Stomach (tissue), 9 donors: Measurements from ENCODE around the gene SCFD2. TPM values are rescaled to one million over a fixed set of nuclear protein-coding genes. Genes with fewer than 3 reads are reported as not detected.

ENCODE experiments used
- DNase-seq, 2 donors: peaks; one replicate each; pipeline versions ENCODE4 v3.0.0 to v3.0.0-alpha.2; 2013 to 2019
- H3K27ac ChIP-seq, 5 donors: fragments of 200-600 bp in 4 of 5; sonication (generic) in 4 of 5; one replicate each; pipeline ENCODE4 v1.5.1; 2013 to 2019; ENCODE audit warnings: mild to moderate bottlenecking in 1 of 5, moderate library complexity in 1 of 5
- H3K27me3 ChIP-seq, 3 donors: fragments of 200-600 bp; sonication (generic); one replicate each; pipeline ENCODE4 v1.5.1; 2017 to 2019; ENCODE audit warnings: mixed run types in 1 of 3
- H3K36me3 ChIP-seq, 4 donors: fragments of 200-600 bp; sonication (generic); 1 replicate in 3 of 4; 2 replicates in 1 of 4; pipeline ENCODE4 v1.5.1; 2016 to 2019
- H3K4me1 ChIP-seq, 4 donors: fragments of 200-600 bp; sonication (generic); one replicate each; pipeline ENCODE4 v1.5.1; 2016 to 2019
- H3K4me3 ChIP-seq, 4 donors: fragments of 200-600 bp; sonication (generic) in 3 of 4; one replicate each; pipeline ENCODE4 v1.5.1; 2016 to 2019; ENCODE audit warnings: mild to moderate bottlenecking in 1 of 4
- H3K9me3 ChIP-seq, 4 donors: fragments of 200-600 bp; sonication (generic); one replicate each; pipeline ENCODE4 v1.5.1; 2016 to 2019
- CTCF ChIP-seq, 7 experiments: fragments of 450-650 bp in 4 of 7; fragments of 200-600 bp in 3 of 7; sonication (generic) in 3 of 7; IDR thresholded peaks; one replicate each; pipeline ENCODE4 v1.5.1; 2016 to 2019; ENCODE audit warnings: antibody characterized with exemption in 7 of 7, control low read depth in 2 of 7, mild to moderate bottlenecking in 1 of 7
- EP300 ChIP-seq: sonication (generic); formaldehyde crosslinking; IDR thresholded peaks from one replicate; pipeline ENCODE4 v1.6.1; 2017; ENCODE audit warnings: antibody characterized with exemption
- POLR2A ChIP-seq, 4 donors: fragments of 450-650 bp; IDR thresholded peaks; one replicate each; pipeline ENCODE4 v1.6.1; 2016; ENCODE audit warnings: antibody characterized with exemption in 4 of 4, control low read depth in 2 of 4, mild to moderate bottlenecking in 1 of 4, moderate library complexity in 1 of 4
- POLR2AphosphoS5 ChIP-seq, 3 donors: sonication (generic); formaldehyde crosslinking; IDR thresholded peaks; one replicate each; pipeline ENCODE4 v1.6.1; 2016; ENCODE audit warnings: antibody characterized with exemption in 3 of 3
- WGBS, 5 donors: extraction: QIAGEN DNeasy Blood & Tissue Kit in 3 of 5; methylation state at CpG; one replicate each; pipeline versions ENCODE4 v1.1.5 to v1.1.7; 2013 to 2018; 5-methylcytosine and 5-hydroxymethylcytosine counted together
- intact Hi-C: fragments of 100-400 bp; cut with DNase I; formaldehyde crosslinking; loops from one replicate; pipeline ENCODE4 v1.15.1; 2023; ENCODE audit warnings: low total_unique reads
- polyA plus RNA-seq, 3 donors: library from polyadenylated mRNA; stranded (reverse); fragments of 200-250 nt; gene quantifications; one replicate each; pipeline ENCODE4 v1.2.3, GENCODE V29; 2013
- total RNA-seq, 5 donors: library from RNA; depleted of rRNA; stranded (reverse); fragments of >200 nt; gene quantifications; one replicate each; pipeline versions ENCODE4 v1.1.0 to v1.2.3, GENCODE V29; 2014 to 2016
- donor health status: healthy with polysubstance abuse.
- donor health status: Bipolar disorder and iron deficiency.
- donor health status: healthy.

Gene SCFD2
- total and polyA plus RNA-seq, 8 donors: 2.9 to 40.2 (median 11.1) TPM

GRCh38 chr4:53055274-53055673 is 310.6 kb downstream of the SCFD2 start:
- Histone ChIP-seq H3K27ac (no peak overlapping the region), H3K4me3 (no peak overlapping the region), H3K27me3 (no peaks in the 10 kb centered on the region), H3K9me3 (no peaks in the 10 kb centered on the region), H3K4me1 (no peaks in the 10 kb centered on the region), H3K36me3 (no peaks in the 10 kb centered on the region)
- 56 to 66% (median 58%) methylated on average over 2 of the region's 2 CpGs for WGBS, 5 donors
- no peak for DNase-seq
- intact Hi-C loops: no loop called here
- no peak for TF ChIP-seq POLR2AphosphoS5 (IDR thresholded peaks at IDR 0.05)
- no peak for TF ChIP-seq POLR2A (IDR thresholded peaks at IDR 0.05)

GRCh38 chr4:53050361-53050774 is 315.5 kb downstream of the SCFD2 start:
- intact Hi-C loops: no loop called here

GRCh38 chr4:53049528-53049927 is 316.3 kb downstream of the SCFD2 start:
- WGBS, 5 donors: 92 to 100% (median 97%) methylated on average over 1 of the region's 1 CpG
- H3K9me3 ChIP-seq: no peaks in the 10 kb centered on the region
- no peaks in the 10 kb centered on the region for H3K36me3 ChIP-seq
- no peak for DNase-seq
- no peaks in the 10 kb centered on the region for H3K4me1 ChIP-seq
- TF ChIP-seq POLR2A (IDR thresholded peaks at IDR 0.05) (no peak), CTCF (IDR thresholded peaks at IDR 0.05) (no peak), EP300 (no peak), POLR2AphosphoS5 (IDR thresholded peaks at IDR 0.05) (no peak)
- H3K27ac ChIP-seq: no peak overlapping the region
- no peak overlapping the region for H3K4me3 ChIP-seq
- H3K27me3 ChIP-seq: no peaks in the 10 kb centered on the region
- intact Hi-C loops: no loop called here

More at GRCh38 chr4:53050361-53050774, 315.5 kb downstream of the SCFD2 start:
- Histone ChIP-seq H3K27me3 (no peaks in the 10 kb centered on the region), H3K27ac (no peak overlapping the region), H3K9me3 (no peaks in the 10 kb centered on the region), H3K4me3 (no peak overlapping the region), H3K4me1 (no peaks in the 10 kb centered on the region), H3K36me3 (no peaks in the 10 kb centered on the region)
- DNase-seq: no peak
- TF ChIP-seq POLR2AphosphoS5 (IDR thresholded peaks at IDR 0.05) (no peak), CTCF (IDR thresholded peaks at IDR 0.05) (no peak), POLR2A (IDR thresholded peaks at IDR 0.05) (no peak)
- WGBS, 5 donors: 62 to 73% (median 66%) methylated on average over 4 of the region's 4 CpGs

- no peaks in the 10 kb centered on the region for H3K9me3 ChIP-seq
- 79 to 87% (median 84%) methylated on average over 2 of the region's 2 CpGs for WGBS, 5 donors
- no peak overlapping the region for H3K27ac ChIP-seq
- H3K4me1 ChIP-seq: no peaks in the 10 kb centered on the region
- H3K4me3 ChIP-seq: no peak overlapping the region
- H3K36me3 ChIP-seq: no peaks in the 10 kb centered on the region
- intact Hi-C loops: no loop called here
- no peak for TF ChIP-seq POLR2AphosphoS5 (IDR thresholded peaks at IDR 0.05)
- no peak for DNase-seq
- no peaks in the 10 kb centered on the region for H3K27me3 ChIP-seq
Measured at GRCh38 chr4:53044651-53044960, 321.3 kb downstream of the SCFD2 start.

GRCh38 chr4:53043891-53044650 is 321.8 kb downstream of the SCFD2 start:
- H3K27ac ChIP-seq: no peak overlapping the region
- no peak for TF ChIP-seq EP300
- H3K4me3 ChIP-seq: no peak overlapping the region
- DNase-seq: no peak
- H3K36me3 ChIP-seq: no peaks in the 10 kb centered on the region
- no peaks in the 10 kb centered on the region for H3K4me1 ChIP-seq
- intact Hi-C loops: no loop called here
- H3K27me3 ChIP-seq: no peaks in the 10 kb centered on the region
- H3K9me3 ChIP-seq: no peaks in the 10 kb centered on the region
- 65 to 85% (median 81%) methylated on average over 4 of the region's 4 CpGs for WGBS, 5 donors

GRCh38 chr4:53043055-53043454 is 322.8 kb downstream of the SCFD2 start:
- no peaks in the 10 kb centered on the region for H3K9me3 ChIP-seq
- H3K27me3 ChIP-seq: no peaks in the 10 kb centered on the region
- H3K4me1 ChIP-seq: no peaks in the 10 kb centered on the region
- DNase-seq: no peak
- no peaks in the 10 kb centered on the region for H3K36me3 ChIP-seq
- no peak overlapping the region for H3K27ac ChIP-seq
- 75 to 87% (median 77%) methylated on average over 3 of the region's 3 CpGs for WGBS, 5 donors
- no peak for TF ChIP-seq POLR2A (IDR thresholded peaks at IDR 0.05)
- no peak for TF ChIP-seq POLR2AphosphoS5 (IDR thresholded peaks at IDR 0.05)
- no peak for TF ChIP-seq CTCF (IDR thresholded peaks at IDR 0.05)
- no peak for TF ChIP-seq EP300
- intact Hi-C loops: no loop called here
- H3K4me3 ChIP-seq: no peak overlapping the region
